ENCODE results near the gene CARD19.

CARD19 gene, protein sequence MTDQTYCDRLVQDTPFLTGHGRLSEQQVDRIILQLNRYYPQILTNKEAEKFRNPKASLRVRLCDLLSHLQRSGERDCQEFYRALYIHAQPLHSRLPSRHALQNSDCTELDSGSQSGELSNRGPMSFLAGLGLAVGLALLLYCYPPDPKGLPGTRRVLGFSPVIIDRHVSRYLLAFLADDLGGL

DNA sequence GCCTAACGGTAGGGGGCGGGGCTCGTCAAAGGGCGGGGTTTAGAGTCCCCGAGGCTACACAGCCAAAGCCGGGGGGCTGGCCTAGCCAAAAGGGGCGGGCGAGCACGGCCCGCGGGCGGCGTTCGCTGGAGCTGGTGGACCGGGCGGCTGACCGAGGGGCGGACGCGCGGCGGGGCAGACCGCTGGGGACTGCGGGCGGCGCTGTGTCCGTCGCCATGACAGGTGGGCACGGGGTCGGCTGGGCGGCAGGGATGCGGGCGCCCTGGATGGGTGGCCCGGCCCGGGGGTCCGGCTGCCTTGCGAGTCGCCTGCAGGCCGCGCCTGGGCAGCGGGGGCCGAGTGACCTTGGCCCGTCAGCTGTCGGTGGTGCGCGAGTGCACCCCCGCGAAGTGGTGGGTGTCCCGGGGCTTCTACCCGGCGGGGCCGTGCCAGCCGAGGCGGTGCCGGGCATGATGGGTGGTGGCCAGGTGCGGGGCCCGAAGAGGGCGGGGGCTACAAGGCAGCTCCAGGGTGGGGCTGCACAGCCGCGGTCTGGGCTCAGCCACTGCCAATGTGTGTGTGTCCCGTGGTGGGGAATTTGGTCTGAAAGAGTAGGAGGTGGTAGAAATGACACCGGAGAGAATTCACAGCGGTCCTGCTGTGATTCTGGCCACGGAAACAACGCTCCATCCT lies at the start of gene CARD19:
Gene CARD19, plus strand, starts transcription at position 87 of the 672 bp plus-strand sequence. Its CDS starts 129 bp downstream, at position 216.
- no peak for DNase-seq (ENCODE audit: low read depth)

DNA sequence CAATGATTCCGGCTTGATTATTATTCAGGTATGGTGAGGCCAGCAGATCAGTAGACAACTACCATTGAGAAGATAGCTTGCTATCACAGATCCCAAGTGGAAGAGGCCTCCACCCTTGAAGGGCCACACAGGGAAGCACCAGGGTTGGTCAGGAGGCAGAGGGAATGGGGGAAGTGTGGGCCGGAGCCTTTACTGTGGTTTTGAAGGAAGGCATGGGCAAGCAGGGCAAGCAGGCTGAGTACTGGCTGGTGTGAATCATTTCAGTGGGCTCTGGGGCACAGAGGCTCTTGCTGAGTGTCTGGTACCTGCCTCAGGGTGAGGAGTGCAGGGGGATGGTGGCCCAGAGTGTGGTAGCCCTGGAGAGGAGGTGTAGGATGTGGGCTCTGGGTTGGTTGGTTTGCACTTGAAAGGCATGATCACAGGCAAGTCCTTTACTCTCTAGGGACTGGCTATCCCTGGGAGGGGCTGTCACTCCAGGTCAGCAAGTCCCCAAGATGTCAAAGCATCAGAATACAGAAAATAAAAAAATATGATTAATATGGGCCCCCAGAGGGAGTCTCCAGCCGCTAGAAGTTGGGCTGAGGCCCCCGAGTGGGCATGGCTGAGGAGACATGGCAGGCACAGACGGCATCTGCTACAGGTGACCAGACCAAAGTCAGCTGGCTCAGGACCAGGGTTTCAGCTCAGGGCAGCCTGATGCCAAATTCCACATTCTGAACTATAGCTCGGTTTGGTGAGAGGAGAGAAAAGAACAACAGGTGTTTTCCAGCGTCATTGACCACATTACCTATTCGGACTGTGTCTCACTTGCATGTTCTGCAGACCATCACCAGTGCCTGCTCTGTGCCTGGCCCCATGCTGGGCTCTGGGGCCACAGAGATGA lies 47.2 kb upstream of the CARD19 start:
- DNase-seq (ENCODE audit: low read depth) = no peak

GRCh38 chr9:93049491-93049890 lies 46.5 kb upstream of the CARD19 start:
- no peak for DNase-seq (ENCODE audit: low read depth)

DNA sequence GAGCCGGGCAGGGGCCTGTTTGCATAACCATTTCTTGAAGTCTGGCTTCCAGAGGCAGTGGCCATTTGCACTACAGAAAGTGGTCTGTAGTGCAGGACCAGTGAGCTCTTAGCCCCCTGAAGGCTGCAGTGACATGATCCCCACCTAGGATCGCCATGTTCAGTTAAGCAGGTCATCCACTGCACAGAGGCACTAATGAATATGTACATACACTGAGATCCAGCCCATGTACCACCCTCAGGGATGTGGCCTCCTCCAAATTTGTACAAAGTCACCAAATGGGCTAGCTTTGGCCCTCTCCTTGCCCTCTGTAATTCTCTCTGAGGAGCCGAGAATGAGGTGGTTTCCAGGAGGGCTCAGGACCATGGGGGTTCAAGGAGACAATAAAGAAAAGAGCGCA lies 45.8 kb upstream of the CARD19 start:
- DNase-seq (ENCODE audit: low read depth) = no peak

DNA sequence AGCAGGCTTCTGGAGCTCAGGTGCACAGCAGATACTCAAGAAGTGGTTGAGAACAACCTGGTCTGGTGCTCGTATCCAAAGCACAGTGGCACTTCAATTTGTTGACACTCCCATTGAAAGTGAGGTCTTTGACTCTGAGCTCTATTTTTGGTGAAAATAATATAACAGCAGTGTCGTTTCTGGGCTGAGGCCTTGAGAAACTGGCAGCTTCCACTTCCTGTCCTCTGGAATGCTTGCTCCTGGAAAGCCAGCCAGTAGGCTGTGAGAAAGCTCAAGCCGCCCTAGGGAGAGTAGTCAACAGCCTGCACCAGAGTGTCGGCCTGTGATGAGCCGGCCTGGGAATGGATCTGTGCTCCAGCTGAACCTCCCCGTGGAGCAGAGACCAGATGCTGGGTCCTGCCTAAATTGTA lies 44.3 kb upstream of the CARD19 start:
- DNase-seq (ENCODE audit: low read depth) = peak; percentile 55

DNA sequence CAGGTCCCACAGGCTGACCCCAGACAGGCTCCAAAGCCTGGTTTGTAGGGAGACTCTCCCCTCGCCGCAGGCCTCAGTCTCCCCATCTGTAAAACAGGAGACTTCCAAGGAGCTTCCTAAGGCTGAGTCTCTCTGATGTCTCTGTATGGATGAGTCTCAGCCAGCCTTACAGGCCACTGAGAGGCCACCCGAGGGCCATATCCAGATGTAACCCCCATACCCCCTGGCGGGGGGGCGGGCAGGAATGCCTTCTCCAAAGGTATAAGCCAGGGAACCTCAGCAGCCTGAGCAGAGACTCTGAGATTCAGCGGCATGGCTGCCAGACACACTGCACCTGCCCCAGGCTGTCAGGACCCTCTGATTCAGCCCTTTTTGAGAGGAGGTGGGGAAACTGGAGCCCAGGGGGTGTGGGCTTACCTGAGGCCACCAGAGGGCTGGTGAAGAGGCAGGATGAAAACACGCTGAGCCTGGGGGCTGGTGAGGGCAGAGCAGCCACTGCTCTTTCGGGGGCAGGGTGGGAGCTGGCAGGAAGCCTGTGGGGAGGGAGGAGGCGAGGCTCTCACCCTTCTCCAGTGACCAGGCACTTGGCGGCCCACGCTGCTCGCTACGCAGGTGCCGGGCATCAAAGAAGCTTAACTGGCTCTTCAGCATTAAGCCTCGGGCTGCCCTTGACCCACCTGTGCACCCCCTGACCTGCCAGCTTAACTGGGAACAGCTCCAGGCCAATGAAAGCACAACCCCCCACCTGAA lies 43.1 kb upstream of the CARD19 start:
- no peak for DNase-seq (ENCODE audit: low read depth)

DNA sequence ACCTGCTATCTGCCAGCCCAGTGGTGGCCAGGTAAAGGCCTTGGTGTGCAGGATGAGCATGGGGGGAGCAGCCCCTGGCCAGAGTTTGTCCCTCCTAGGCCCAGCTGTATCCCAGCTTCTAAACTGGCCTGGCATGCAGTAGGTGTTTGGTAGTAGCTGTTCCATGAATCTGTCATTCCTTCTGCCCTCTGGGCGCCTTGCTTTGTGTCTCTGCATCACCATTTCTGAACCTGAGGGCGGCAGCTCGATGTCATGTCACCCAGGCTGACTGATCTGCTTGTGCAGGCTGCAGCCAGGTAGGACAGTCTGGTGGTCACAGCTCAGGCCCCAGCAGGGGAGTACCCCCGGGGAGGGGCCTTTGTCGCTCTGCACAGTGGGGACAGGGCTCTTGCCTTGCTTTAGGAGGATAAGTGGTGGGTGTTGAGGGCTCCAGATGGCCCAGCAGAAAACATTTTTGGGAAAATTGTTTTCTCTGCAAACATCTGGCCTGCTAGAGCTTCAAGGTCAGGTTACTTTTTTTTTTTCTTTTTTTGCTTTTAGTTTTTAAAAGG lies 42.2 kb upstream of the CARD19 start:
- no peak for DNase-seq (ENCODE audit: low read depth)

GRCh38 chr9:93054758-93055704 lies 41.0 kb upstream of the CARD19 start:
- no peak for DNase-seq (ENCODE audit: low read depth)

- DNase-seq (ENCODE audit: low read depth) = no peak
These were observed 38.8 kb upstream of the CARD19 start for GRCh38 chr9:93057042-93057702.

- DNase-seq (ENCODE audit: low read depth) = no peak
These were observed 38.2 kb upstream of the CARD19 start for GRCh38 chr9:93057703-93058354.

DNA sequence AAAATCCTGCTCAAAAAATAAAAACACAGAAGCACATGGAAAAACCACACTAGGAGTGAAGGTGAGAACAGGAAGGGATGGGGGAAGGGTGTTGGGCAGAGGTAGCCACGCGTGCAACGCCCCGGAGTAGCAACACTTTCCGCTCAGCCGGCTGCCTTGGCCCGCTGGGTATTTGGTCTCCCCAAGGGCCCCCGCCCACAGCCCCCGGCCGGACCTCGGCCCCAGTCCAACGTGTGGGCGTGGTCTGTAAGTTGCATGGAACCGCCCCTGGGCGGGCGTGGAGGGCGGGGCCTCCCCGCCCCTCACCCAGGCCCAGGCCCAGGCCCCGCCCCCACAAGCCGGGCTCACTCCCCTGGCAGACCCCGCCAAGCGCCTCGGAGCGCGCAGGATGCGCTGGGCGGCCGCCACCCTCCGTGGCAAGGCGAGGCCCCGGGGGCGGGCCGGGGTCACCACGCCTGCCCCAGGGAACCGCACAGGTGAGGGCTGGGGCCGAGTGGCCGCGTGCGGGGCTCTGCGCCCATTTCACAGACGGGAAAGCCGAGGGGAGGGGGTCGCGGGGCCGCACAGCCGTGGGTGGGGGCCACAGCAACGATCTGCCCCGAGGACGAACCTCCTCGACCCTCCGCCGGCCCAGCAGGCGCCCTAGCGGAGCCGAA lies 37.5 kb upstream of the CARD19 start, which contains the start of gene SUSD3:
Gene SUSD3, plus strand, starts transcription at position 347 of the 656 bp plus-strand sequence. Its CDS starts 42 bp downstream, at position 389.
- no peak for DNase-seq (ENCODE audit: low read depth)

DNA sequence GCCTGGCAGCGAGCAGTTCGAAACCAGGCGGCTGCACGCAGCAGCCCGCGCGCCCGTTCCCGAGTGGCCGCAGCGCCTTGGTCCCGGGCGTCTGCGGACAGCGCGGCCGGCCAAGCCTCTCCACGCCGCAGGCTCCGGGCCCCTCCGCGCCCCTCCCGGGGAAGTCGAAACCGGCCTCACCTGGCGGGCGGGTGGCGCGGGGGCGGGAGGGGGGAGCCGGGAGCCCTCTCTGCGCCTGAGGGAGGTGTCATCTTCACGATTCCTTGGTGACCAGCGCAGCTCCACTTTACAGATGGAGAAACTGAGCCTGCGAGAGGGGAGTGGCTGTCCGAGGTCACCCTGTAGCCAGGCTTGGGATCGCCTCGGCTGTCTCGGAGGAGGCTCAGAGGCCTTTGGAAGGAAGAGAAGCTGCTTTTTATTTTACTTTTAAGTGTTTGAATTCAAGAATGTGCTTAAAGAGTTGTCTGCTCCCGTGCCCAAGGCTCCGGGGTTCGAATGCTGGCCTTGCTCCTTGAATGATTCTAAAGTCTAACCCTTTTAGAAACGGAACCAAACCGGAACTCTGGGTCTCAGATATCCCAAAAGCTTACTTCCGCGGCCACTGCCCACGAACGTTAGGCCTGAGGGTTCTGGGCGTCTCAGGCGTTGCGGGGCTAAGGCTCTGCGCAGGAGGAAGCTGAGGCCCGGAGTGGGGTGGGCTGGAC lies 36.9 kb upstream of the CARD19 start:
- DNase-seq (ENCODE audit: low read depth) = no peak

DNA sequence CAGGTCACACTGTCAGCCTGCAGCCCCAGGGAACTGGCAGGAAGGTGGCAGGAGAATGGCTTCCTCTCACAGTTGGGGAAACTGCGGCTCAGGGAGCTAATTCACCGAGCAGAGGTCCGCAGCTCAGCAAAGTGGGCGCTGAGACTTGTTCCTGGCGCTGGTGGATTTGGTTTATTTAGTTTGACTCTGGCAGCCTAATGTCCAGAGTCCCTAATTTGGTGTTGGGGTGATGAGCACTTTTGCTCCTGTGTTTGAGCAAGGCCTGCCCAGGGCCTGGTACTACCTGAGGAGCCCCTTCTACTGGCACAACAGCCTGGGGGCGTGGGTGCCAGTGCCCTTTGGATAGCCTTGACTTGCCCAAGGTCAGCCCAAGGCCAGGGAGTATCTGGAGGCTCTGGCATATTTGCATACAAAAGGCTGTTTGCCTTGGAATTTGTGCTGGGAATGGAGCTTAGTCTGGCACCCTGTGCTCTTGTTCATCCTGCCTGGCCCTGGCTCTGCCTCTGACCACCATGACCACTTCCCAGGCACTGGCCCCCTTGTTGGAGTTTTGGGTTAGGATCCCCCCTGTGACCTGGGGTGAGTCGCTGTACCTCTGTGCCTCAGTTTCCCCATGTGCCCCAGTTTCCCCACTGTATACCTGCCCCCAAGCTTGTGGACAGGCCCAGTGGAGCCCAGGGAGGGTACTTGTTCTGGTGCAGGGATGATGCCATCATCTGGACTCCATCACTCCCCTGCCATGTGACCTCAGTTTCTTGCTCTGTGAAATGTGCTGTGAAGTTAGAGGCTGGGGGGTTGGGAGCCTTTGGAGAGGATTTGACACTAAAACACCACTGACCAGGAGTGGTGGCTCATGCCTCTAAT lies 36.1 kb upstream of the CARD19 start:
- DNase-seq (ENCODE audit: low read depth) = no peak

- DNase-seq (ENCODE audit: low read depth) = peak; percentile 95
These were observed 35.2 kb upstream of the CARD19 start for GRCh38 chr9:93060746-93061259.

- DNase-seq (ENCODE audit: low read depth) = peak; percentile 63
These were observed 34.7 kb upstream of the CARD19 start for GRCh38 chr9:93061260-93061751.

DNA sequence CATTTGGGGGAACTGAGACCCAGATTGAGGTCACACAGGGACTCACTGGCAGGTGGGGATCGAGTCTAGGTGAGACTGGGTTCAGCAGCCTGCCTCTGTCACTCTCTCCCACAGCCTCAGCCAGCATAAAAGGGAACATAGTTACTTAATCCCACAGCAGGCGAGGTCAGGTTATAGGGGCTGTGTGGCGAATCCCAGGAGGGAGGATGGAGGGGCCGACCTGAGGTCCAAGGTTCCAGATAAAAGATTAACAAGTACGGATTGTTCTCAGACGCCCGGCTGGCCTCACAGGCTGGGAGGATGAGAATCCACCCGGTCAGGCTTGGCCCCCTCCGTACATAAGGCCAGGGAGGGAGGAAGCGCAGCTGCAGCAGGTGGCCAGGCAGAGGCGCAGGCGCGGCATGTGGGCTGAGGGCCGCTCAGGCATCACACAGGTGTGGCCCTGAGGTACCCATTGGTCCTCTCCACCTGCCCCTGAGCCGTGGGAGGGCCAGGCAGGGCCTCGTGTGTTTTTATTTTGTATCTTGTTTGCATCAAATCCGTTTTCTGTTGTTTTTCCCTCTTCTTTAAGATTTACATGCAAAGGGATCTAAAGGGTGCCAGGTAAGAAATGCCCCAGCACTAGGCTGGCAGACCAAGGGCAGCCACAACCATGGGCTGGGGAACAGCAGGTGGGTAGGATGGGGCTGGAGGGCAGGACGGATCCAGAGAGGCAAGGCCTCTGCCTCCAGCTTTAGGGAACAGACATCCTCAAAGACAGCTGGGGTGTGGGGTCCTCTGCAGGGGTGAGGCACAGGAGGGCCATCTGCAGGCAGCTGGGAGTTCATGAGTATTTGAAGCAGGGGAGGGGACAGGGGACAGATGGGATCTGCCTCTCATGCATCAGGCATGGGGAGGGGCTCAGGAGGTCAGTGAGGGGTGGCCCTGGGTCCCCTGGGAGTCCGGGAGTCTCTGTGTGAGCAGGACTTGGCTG lies 33.9 kb upstream of the CARD19 start:
- peak; percentile 60 for DNase-seq (ENCODE audit: low read depth)

Measured in amniotic epithelial cell (primary cell).